Neural cell (in vitro differentiated cells): ENCODE results near the gene EIF2D. TPM values are rescaled to one million over a fixed set of nuclear protein-coding genes. Genes with fewer than 3 reads are reported as not detected.

Experiments used
- H2AFZ ChIP-seq: fragments of 200-600, 300-800 bp; sonication (generic), shearing (Covaris generic); 2 replicates; pipeline ENCODE4 v1.6.0; 2014; ENCODE audit warnings: low read depth, mild to moderate bottlenecking, antibody characterized with exemption, low read length, moderate library complexity
- H3F3A ChIP-seq: fragments of 200-600 bp; shearing (Covaris generic); 2 replicates; pipeline ENCODE4 v1.6.1; 2016; ENCODE audit warnings: mild to moderate bottlenecking, moderate library complexity, mixed read lengths, antibody characterized with exemption, low read length; ENCODE audit not compliant: insufficient read depth, poor library complexity, severe bottlenecking
- H3K27ac ChIP-seq: fragments of 200-600, 300-800 bp; sonication (generic), shearing (Covaris generic); 2 replicates; pipeline ENCODE4 v1.5.1; 2014; ENCODE audit warnings: mild to moderate bottlenecking, low read length, moderate library complexity
- H3K27me3 ChIP-seq: fragments of 300-800, 200-600 bp; sonication (generic), shearing (Covaris generic); 2 replicates; pipeline ENCODE4 v1.6.0; 2014; ENCODE audit warnings: mild to moderate bottlenecking, low read depth, low read length, moderate library complexity; ENCODE audit not compliant: insufficient read depth
- H3K36me3 ChIP-seq: fragments of 300-800, 200-600 bp; sonication (generic), shearing (Covaris generic); 2 replicates; pipeline ENCODE4 v1.5.1; 2014; ENCODE audit warnings: mild to moderate bottlenecking, antibody characterized with exemption, low read length, moderate library complexity; ENCODE audit not compliant: insufficient read depth
- H3K4me2 ChIP-seq: fragments of 300-800, 200-600 bp; sonication (generic), shearing (Covaris generic); 2 replicates; pipeline ENCODE4 v1.6.0; 2014; ENCODE audit warnings: mild to moderate bottlenecking, low read length
- H3K4me3 ChIP-seq: fragments of 300-800, 200-600 bp; sonication (generic), shearing (Covaris generic); 2 replicates; pipeline ENCODE4 v1.5.1; 2014; ENCODE audit warnings: mild to moderate bottlenecking, low read length, moderate library complexity
- H3K79me2 ChIP-seq: fragments of 200-600 bp; shearing (Covaris generic); replicated peaks from 2 replicates; pipeline ENCODE4 v1.6.0; 2014; ENCODE audit warnings: mild to moderate bottlenecking, low read length, moderate library complexity; ENCODE audit not compliant: insufficient read depth
- H3K9ac ChIP-seq: fragments of 300-800, 200-600 bp; sonication (generic), shearing (Covaris generic); 2 replicates; pipeline ENCODE4 v1.6.1; 2016; ENCODE audit warnings: mild to moderate bottlenecking, low read length, mixed read lengths
- H3K9me2 ChIP-seq: fragments of 200-600 bp; shearing (Covaris generic); 2 replicates; pipeline ENCODE4 v1.6.1; 2016; ENCODE audit warnings: mild to moderate bottlenecking, low read length, mixed read lengths; ENCODE audit not compliant: insufficient read depth
- H3K9me3 ChIP-seq: fragments of 200-600, 300-800 bp; sonication (generic), shearing (Covaris generic); 2 replicates; pipeline ENCODE4 v1.6.1; 2016; ENCODE audit warnings: mild to moderate bottlenecking, mixed run types, low read length, moderate library complexity, mixed read lengths
- H4K20me1 ChIP-seq: fragments of 200-600 bp; shearing (Covaris generic); 2 replicates; pipeline ENCODE4 v1.6.1; 2016; ENCODE audit warnings: mild to moderate bottlenecking, mixed run types; ENCODE audit not compliant: insufficient read depth
- EP300 ChIP-seq: fragments of 450-650 bp; conservative IDR thresholded peaks from 2 replicates; pipeline ENCODE4 v1.6.1; 2014; ENCODE audit warnings: antibody characterized with exemption, mild to moderate bottlenecking, moderate library complexity; ENCODE audit not compliant: poor library complexity, severe bottlenecking
- EZH2 ChIP-seq: fragments of 200-600, 300-800 bp; shearing (Covaris generic), sonication (generic); IDR thresholded peaks from 2 replicates; pipeline ENCODE4 v1.6.1; 2014; ENCODE audit warnings: antibody characterized with exemption, low read length, borderline replicate concordance, mild to moderate bottlenecking; ENCODE audit not compliant: insufficient read depth, poor library complexity, severe bottlenecking
- MXI1 ChIP-seq: fragments of 450-650 bp; conservative IDR thresholded peaks from 2 replicates; pipeline ENCODE4 v1.6.1; 2014; ENCODE audit warnings: antibody characterized with exemption, mild to moderate bottlenecking; ENCODE audit not compliant: poor library complexity, severe bottlenecking
- POLR2AphosphoS5 ChIP-seq: IDR thresholded peaks from 2 replicates; pipeline ENCODE4 v1.6.1; 2012
- RAD21 ChIP-seq: fragments of 450-650 bp; conservative IDR thresholded peaks from 2 replicates; pipeline ENCODE4 v1.6.1; 2014; ENCODE audit warnings: antibody characterized with exemption, mild to moderate bottlenecking, moderate library complexity
- REST ChIP-seq: IDR thresholded peaks from 2 replicates; pipeline ENCODE4 v1.6.1; 2012; ENCODE audit warnings: borderline replicate concordance
- SMC3 ChIP-seq: fragments of 450-650 bp; conservative IDR thresholded peaks from 2 replicates; pipeline ENCODE4 v1.6.1; 2014; ENCODE audit warnings: antibody characterized with exemption, mild to moderate bottlenecking, moderate library complexity; ENCODE audit not compliant: poor library complexity
- TAF1 ChIP-seq: IDR thresholded peaks from 2 replicates; pipeline ENCODE4 v1.6.1; 2012; ENCODE audit warnings: low read depth
- polyA plus RNA-seq: library from polyadenylated mRNA; depleted of rRNA; stranded (reverse); fragments of >200 nt; gene quantifications from 2 replicates; pipeline ENCODE4 v1.2.3, GENCODE V29; 2014
- TF ChIP-seq, protein P1 (sequence below): fragments of 450-650 bp; IDR thresholded peaks from 2 replicates; pipeline ENCODE4 v1.5.1; 2014; ENCODE audit warnings: antibody characterized with exemption, mild to moderate bottlenecking, moderate library complexity; ENCODE audit not compliant: poor library complexity, severe bottlenecking

Gene EIF2D
- polyA plus RNA-seq, 1 donor from 2014 or later = 37.1 TPM

GRCh38 chr1:206573762-206574161, 38.5 kb downstream of the EIF2D start:
- Histone ChIP-seq H3K4me2 (no peak overlapping the region), H2AFZ (no peak overlapping the region), H3K4me3 (no peak overlapping the region), H3K27ac (no peak overlapping the region), H4K20me1 (no peaks in the 10 kb centered on the region), H3K9me3 (no peaks in the 10 kb centered on the region), H3K27me3 (no peaks in the 10 kb centered on the region), H3K36me3 (no peaks in the 10 kb centered on the region), H3F3A (no peaks in the 10 kb centered on the region), H3K79me2 (no peaks in the 10 kb centered on the region), H3K9me2 (no peaks in the 10 kb centered on the region), H3K9ac (no peak overlapping the region)
- TF ChIP-seq REST (no peak), SMC3 (no peak), RAD21 (no peak), TAF1 (no peak), MXI1 (no peak), EP300 (no peak), POLR2AphosphoS5 (no peak), EZH2 (no peak)
- TF ChIP-seq, protein P1, sequence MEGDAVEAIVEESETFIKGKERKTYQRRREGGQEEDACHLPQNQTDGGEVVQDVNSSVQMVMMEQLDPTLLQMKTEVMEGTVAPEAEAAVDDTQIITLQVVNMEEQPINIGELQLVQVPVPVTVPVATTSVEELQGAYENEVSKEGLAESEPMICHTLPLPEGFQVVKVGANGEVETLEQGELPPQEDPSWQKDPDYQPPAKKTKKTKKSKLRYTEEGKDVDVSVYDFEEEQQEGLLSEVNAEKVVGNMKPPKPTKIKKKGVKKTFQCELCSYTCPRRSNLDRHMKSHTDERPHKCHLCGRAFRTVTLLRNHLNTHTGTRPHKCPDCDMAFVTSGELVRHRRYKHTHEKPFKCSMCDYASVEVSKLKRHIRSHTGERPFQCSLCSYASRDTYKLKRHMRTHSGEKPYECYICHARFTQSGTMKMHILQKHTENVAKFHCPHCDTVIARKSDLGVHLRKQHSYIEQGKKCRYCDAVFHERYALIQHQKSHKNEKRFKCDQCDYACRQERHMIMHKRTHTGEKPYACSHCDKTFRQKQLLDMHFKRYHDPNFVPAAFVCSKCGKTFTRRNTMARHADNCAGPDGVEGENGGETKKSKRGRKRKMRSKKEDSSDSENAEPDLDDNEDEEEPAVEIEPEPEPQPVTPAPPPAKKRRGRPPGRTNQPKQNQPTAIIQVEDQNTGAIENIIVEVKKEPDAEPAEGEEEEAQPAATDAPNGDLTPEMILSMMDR = no peak

DNA sequence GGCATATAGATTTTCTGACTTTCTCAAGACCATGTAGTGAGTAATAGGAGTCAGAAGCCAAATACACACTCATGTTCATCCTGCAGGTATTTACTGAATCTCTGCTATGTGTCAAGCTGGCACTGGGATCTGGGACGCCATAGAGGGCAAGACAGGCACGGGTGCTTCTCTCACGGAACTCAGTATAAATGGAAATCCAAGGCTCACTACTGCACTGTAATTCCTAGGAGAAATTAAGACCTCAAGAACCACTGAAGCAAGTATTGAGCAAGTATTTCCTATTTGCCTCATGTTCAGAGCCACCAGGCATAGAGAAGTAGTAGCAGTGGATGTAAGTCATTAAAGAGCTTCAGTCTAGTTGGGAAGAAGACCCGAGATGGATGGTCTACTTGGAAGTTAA, 38.9 kb downstream of the EIF2D start:
- Histone ChIP-seq H3K79me2 (no peaks in the 10 kb centered on the region), H3K4me2 (no peak overlapping the region), H3K4me3 (no peak overlapping the region), H3F3A (no peaks in the 10 kb centered on the region), H3K9me3 (no peaks in the 10 kb centered on the region), H3K9me2 (no peaks in the 10 kb centered on the region), H3K27ac (no peak overlapping the region), H3K9ac (no peak overlapping the region), H3K36me3 (no peaks in the 10 kb centered on the region), H4K20me1 (no peaks in the 10 kb centered on the region), H2AFZ (no peak overlapping the region), H3K27me3 (no peaks in the 10 kb centered on the region)
- TF ChIP-seq SMC3 (no peak), POLR2AphosphoS5 (no peak), EP300 (no peak), MXI1 (no peak), RAD21 (no peak), EZH2 (no peak), TAF1 (no peak)
- TF ChIP-seq, protein P1 = no peak
